Measurements from ENCODE around the gene DENND2A.

DNA sequence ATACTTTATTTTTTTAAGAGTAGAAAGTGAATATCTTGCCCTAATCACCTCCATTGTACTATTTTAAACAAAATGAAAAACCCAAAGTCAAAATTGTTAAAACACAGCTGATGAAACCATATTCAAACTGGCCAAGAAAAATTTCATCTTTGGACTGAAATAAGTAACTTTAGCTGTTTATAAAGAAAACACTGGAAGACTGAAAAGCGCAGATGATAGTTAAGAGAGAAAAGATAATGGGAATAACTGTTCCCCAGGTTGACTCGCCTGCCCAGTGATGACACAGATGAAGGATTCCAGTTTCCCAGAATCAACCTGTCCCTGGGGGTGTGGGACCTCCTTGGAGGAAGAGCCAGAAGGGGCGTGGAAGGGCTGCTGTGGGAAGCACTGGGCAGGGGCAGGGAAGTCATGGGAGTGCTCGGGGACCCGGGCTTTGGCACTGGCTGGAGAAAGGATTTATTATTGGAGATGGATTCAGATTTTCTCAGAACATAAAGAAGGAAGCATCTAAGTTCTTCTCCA is 43.1 kb downstream of the DENND2A start:
- TF ChIP-seq, protein P1, sequence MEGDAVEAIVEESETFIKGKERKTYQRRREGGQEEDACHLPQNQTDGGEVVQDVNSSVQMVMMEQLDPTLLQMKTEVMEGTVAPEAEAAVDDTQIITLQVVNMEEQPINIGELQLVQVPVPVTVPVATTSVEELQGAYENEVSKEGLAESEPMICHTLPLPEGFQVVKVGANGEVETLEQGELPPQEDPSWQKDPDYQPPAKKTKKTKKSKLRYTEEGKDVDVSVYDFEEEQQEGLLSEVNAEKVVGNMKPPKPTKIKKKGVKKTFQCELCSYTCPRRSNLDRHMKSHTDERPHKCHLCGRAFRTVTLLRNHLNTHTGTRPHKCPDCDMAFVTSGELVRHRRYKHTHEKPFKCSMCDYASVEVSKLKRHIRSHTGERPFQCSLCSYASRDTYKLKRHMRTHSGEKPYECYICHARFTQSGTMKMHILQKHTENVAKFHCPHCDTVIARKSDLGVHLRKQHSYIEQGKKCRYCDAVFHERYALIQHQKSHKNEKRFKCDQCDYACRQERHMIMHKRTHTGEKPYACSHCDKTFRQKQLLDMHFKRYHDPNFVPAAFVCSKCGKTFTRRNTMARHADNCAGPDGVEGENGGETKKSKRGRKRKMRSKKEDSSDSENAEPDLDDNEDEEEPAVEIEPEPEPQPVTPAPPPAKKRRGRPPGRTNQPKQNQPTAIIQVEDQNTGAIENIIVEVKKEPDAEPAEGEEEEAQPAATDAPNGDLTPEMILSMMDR (IDR thresholded peaks at IDR 0.05): no peak
- TF ChIP-seq EP300 (IDR thresholded peaks at IDR 0.05) (no peak), POLR2A (IDR thresholded peaks at IDR 0.05) (no peak), POLR2AphosphoS5 (IDR thresholded peaks at IDR 0.05) (no peak)
